HepG2 (cell line): ENCODE results near the gene ADGRB3. TPM values are rescaled to one million over a fixed set of nuclear protein-coding genes. Genes with fewer than 3 reads are reported as not detected.

ENCODE experiments used
- ATAC-seq: fragments of 200-7000 bp; cut with Tn5 transposase; 3 replicates; pipeline ENCODE4 v1.9.1; 2020; ENCODE audit warnings: mild to moderate bottlenecking, moderate library complexity
- BruUV-seq: library from RNA; stranded (reverse); fragments of 400-500 nt; replicated peaks from 2 replicates; lab custom pipeline; 2021; lab: Mats Ljungman, UMichigan
- CTCF ChIA-PET: fragments of 300-600 bp; formaldehyde crosslinking; extraction: SDS; loops from one replicate; lab custom pipeline; 2021; ENCODE audit warnings: low total read pairs, inconsistent platforms, low intra/inter-chr PET ratio; lab: Yijun Ruan, JAX
- POLR2A ChIA-PET: fragments of 350-600 bp; sonication (Branson Sonifier 250); formaldehyde crosslinking; loops from one replicate; lab custom pipeline; 2020; ENCODE audit warnings: antibody characterized with exemption, inconsistent platforms; lab: Yijun Ruan, JAX
- DNase-seq: peaks from one replicate; pipeline ENCODE4 v3.0.0-alpha.2; 2015; ENCODE audit warnings: low spot score
- FAIRE-seq: peaks from 3 replicates; lab custom pipeline; 2011; peaks lifted over from hg19 to GRCh38; lab: Jason Lieb, UNC
- H2AFZ ChIP-seq: one replicate; pipeline ENCODE4 v1.6.1; 2011; ENCODE audit warnings: low read length, inconsistent platforms
- H3K27ac ChIP-seq: fragments of 300-600 bp; 3 replicates; pipeline ENCODE4 v1.8.0; 2011; ENCODE audit warnings: mixed run types, mild to moderate bottlenecking, mixed read lengths, low read length, inconsistent platforms; ENCODE audit not compliant: insufficient read depth; ENCODE audit errors: extremely low read length
- H3K27me3 ChIP-seq, 2 experiments: fragments of 200-600 bp in 1 of 2; 2 replicates in 1 of 2; 3 replicates in 1 of 2; pipeline versions ENCODE4 v1.6.0 to v1.8.0; 2011; ENCODE audit warnings: low read length in 2 of 2, mild to moderate bottlenecking in 2 of 2, moderate library complexity in 2 of 2, inconsistent platforms in 1 of 2; ENCODE audit not compliant: insufficient read depth in 2 of 2, control insufficient read depth in 1 of 2
- H3K36me3 ChIP-seq, 2 experiments: fragments of 200-600 bp in 1 of 2; replicated peaks in 1 of 2; 2 replicates in 1 of 2; 3 replicates in 1 of 2; pipeline versions ENCODE4 v1.5.1 to v1.8.0; 2011; ENCODE audit warnings: low read length in 2 of 2, inconsistent platforms in 1 of 2; ENCODE audit not compliant: insufficient read depth in 2 of 2, control insufficient read depth in 1 of 2
- H3K4me1 ChIP-seq: 2 replicates; pipeline ENCODE4 v1.5.1; 2012; ENCODE audit warnings: low read length, inconsistent platforms; ENCODE audit not compliant: insufficient read depth
- H3K4me2 ChIP-seq: 2 replicates; pipeline ENCODE4 v1.6.0; 2011; ENCODE audit warnings: low read depth, low read length, inconsistent platforms
- H3K4me3 ChIP-seq, 3 experiments: fragments of 200-600 bp in 1 of 3; sonication (generic), shearing (Covaris generic) in 1 of 3; replicated peaks in 1 of 3; 2 replicates each; pipeline ENCODE4 v1.5.1; 2011 to 2016; ENCODE audit warnings: low read length in 3 of 3, inconsistent platforms in 2 of 3, low read depth in 2 of 3, mild to moderate bottlenecking in 2 of 3, control low read depth in 1 of 3, mixed read lengths in 1 of 3; ENCODE audit not compliant: insufficient read depth in 1 of 3
- H3K79me2 ChIP-seq: one replicate; pipeline ENCODE4 v1.6.1; 2011; ENCODE audit warnings: low read length, inconsistent platforms; ENCODE audit not compliant: insufficient read depth
- H3K9ac ChIP-seq: 2 replicates; pipeline ENCODE4 v1.6.0; 2011; ENCODE audit warnings: mild to moderate bottlenecking, low read depth, low read length, inconsistent platforms; ENCODE audit not compliant: insufficient read depth
- H3K9me3 ChIP-seq: 2 replicates; pipeline ENCODE4 v1.5.1; 2012; ENCODE audit warnings: mild to moderate bottlenecking, low read length
- H4K20me1 ChIP-seq: 2 replicates; pipeline ENCODE4 v1.6.0; 2011; ENCODE audit warnings: inconsistent platforms, mild to moderate bottlenecking, low read length, moderate library complexity; ENCODE audit not compliant: insufficient read depth
- BCL3 ChIP-seq: sonication (generic); formaldehyde crosslinking; IDR thresholded peaks from 2 replicates; pipeline ENCODE4 v1.5.1; 2020; ENCODE audit warnings: mild to moderate bottlenecking, missing genetic modification reagents, moderate library complexity
- CREM ChIP-seq, 2 experiments: sonication (generic) in 1 of 2; formaldehyde crosslinking in 1 of 2; IDR thresholded peaks; 2 replicates each; pipeline versions ENCODE4 v1.4.0 to v1.6.1; 2016 to 2020; ENCODE audit warnings: antibody characterized with exemption in 1 of 2, mild to moderate bottlenecking in 1 of 2, missing genetic modification reagents in 1 of 2
- GRHL1 ChIP-seq: sonication (generic); formaldehyde crosslinking; conservative IDR thresholded peaks from 2 replicates; pipeline ENCODE4 v1.8.0; 2022; ENCODE audit warnings: missing genetic modification reagents
- HOXA9 ChIP-seq: sonication (generic); formaldehyde crosslinking; IDR thresholded peaks from 2 replicates; pipeline ENCODE4 v1.8.1; 2022; ENCODE audit warnings: missing genetic modification reagents, mild to moderate bottlenecking, moderate library complexity, borderline replicate concordance
- KAT7 ChIP-seq: IDR thresholded peaks from 2 replicates; pipeline ENCODE4 v1.6.1; 2018; ENCODE audit warnings: borderline replicate concordance, missing compliant biosample characterization
- KDM5A ChIP-seq: fragments of 200-600 bp; sonication (generic); IDR thresholded peaks from 2 replicates; pipeline ENCODE4 v1.7.0; 2018; ENCODE audit warnings: antibody characterized with exemption, mild to moderate bottlenecking, low read length, borderline replicate concordance
- RBM22 ChIP-seq: fragments of 200-400 bp; formaldehyde crosslinking; optimal IDR thresholded peaks from 2 replicates; pipeline ENCODE3; 2017; ENCODE audit warnings: mild to moderate bottlenecking, low read length, moderate library complexity
- TBX2 ChIP-seq: sonication (generic); formaldehyde crosslinking; IDR thresholded peaks from 2 replicates; pipeline ENCODE4 v1.5.0; 2020; ENCODE audit warnings: missing genetic modification reagents, mild to moderate bottlenecking, borderline replicate concordance
- ZEB1 ChIP-seq: IDR thresholded peaks from 2 replicates; pipeline ENCODE4 v1.6.1; 2012; ENCODE audit warnings: mild to moderate bottlenecking, low read depth, inconsistent platforms; ENCODE audit not compliant: insufficient replicate concordance
- ZFAT ChIP-seq: sonication (generic); formaldehyde crosslinking; conservative IDR thresholded peaks from 2 replicates; pipeline ENCODE4 v1.8.1; 2023; ENCODE audit warnings: missing genetic modification reagents, inconsistent platforms
- ZFP91 ChIP-seq: sonication (generic); formaldehyde crosslinking; IDR thresholded peaks from 2 replicates; pipeline ENCODE4 v1.9.0; 2022; ENCODE audit warnings: missing genetic modification reagents, mild to moderate bottlenecking, borderline replicate concordance
- ZNF232 ChIP-seq: sonication (generic); formaldehyde crosslinking; IDR thresholded peaks from 2 replicates; pipeline ENCODE4 v1.4.0; 2020; ENCODE audit warnings: missing genetic modification reagents, borderline replicate concordance
- ZNF274 ChIP-seq: sonication (generic); formaldehyde crosslinking; IDR thresholded peaks from 2 replicates; pipeline ENCODE4 v1.5.1; 2020; ENCODE audit warnings: mild to moderate bottlenecking, missing genetic modification reagents
- ZNF451 ChIP-seq: sonication (generic); formaldehyde crosslinking; IDR thresholded peaks from 2 replicates; pipeline ENCODE4 v1.5.0; 2020; ENCODE audit warnings: mild to moderate bottlenecking, missing genetic modification reagents
- ZNF556 ChIP-seq: sonication (generic); formaldehyde crosslinking; IDR thresholded peaks from 2 replicates; pipeline ENCODE4 v1.4.0; 2020; ENCODE audit warnings: mild to moderate bottlenecking, missing genetic modification reagents, borderline replicate concordance
- ZNF557 ChIP-seq: sonication (generic); formaldehyde crosslinking; IDR thresholded peaks from 2 replicates; pipeline ENCODE4 v1.4.0; 2020; ENCODE audit warnings: missing genetic modification reagents
- ZNF619 ChIP-seq: sonication (generic); formaldehyde crosslinking; IDR thresholded peaks from 2 replicates; pipeline ENCODE4 v1.4.0; 2020; ENCODE audit warnings: mild to moderate bottlenecking, missing genetic modification reagents
- ZNF691 ChIP-seq: sonication (generic); formaldehyde crosslinking; IDR thresholded peaks from 2 replicates; pipeline ENCODE4 v1.4.0; 2020; ENCODE audit warnings: missing genetic modification reagents, low read depth, mild to moderate bottlenecking, borderline replicate concordance
- WGBS: methylation state at CpG from one replicate; pipeline ENCODE4 v1.1.6; 2017; ENCODE audit warnings: low lambda C conversion rate; 5-methylcytosine and 5-hydroxymethylcytosine counted together
- in situ Hi-C: cut with HindIII; loops from 2 replicates; pipeline ENCODE4 v1.10.0; 2017; ENCODE audit warnings: low pct_unique_long_range_greater_than_20kb; ENCODE audit not compliant: extremely low pct_ligation_motif_present
- intact Hi-C: fragments of 100-400 bp; cut with micrococcal nuclease; formaldehyde crosslinking; loops from one replicate; pipeline ENCODE4 v1.10.0; 2022; ENCODE audit not compliant: unreplicated experiment
- polyA plus RNA-seq, 8 experiments: library from polyadenylated mRNA; depleted of rRNA in 3 of 8; stranded (reverse) in 7 of 8; unstranded in 1 of 8; fragments of >200 nt; fragmentation: Illumina TruSeq in 4 of 8; extraction: Trizol in 4 of 8; gene quantifications; 2 replicates each; pipeline versions ENCODE4 v1.2.1 to v1.2.3, GENCODE V29; 2011 to 2016; ENCODE audit warnings: low read depth in 4 of 8, missing spikeins in 1 of 8, mixed read lengths in 1 of 8; ENCODE audit not compliant: insufficient read depth in 1 of 8
- total RNA-seq, 5 experiments: library from RNA; depleted of rRNA; stranded (reverse); fragments of >200 nt; fragmentation: Illumina TruSeq; extraction: Trizol; gene quantifications; 2 replicates each; pipeline ENCODE4 v1.2.3, GENCODE V29; 2016; ENCODE audit warnings: low read depth in 1 of 5
- TF ChIP-seq, protein P1 (sequence below): sonication (generic); formaldehyde crosslinking; IDR thresholded peaks from 2 replicates; pipeline ENCODE4 v1.4.0; 2020; ENCODE audit warnings: missing genetic modification reagents

ADGRB3 gene
- total and polyA plus RNA-seq, 2 of the 13 experiments (the other 11 are each of a cell fraction or from before 2014, with no cell fraction given), result not detected

GRCh38 chr6:69438113-69438512 lies 803.0 kb downstream of the ADGRB3 start:
- ChIA-PET POLR2A (no interaction called here), CTCF (no interaction called here)
- no peaks in the 10 kb centered on the region for H3K27me3 ChIP-seq
- no peak for FAIRE-seq
- in situ Hi-C loops (no loop called here), intact Hi-C loops (no loop called here)
- no peak for ATAC-seq
- no peak overlapping the region for H3K9ac ChIP-seq
- no TSS peak for BruUV-seq
- no peaks in the 10 kb centered on the region for H3K36me3 ChIP-seq
- H3K27ac ChIP-seq, result no peak overlapping the region
- H3K4me1 ChIP-seq, result no peaks in the 10 kb centered on the region
- no peak for DNase-seq
- no peaks in the 10 kb centered on the region for H3K9me3 ChIP-seq
- no peak overlapping the region for H3K4me3 ChIP-seq
- H3K79me2 ChIP-seq, result no peaks in the 10 kb centered on the region
- no peak overlapping the region for H3K4me2 ChIP-seq
- WGBS, result 52% methylated on average over 2 of the region's 2 CpGs
- no peak overlapping the region for H2AFZ ChIP-seq
- H4K20me1 ChIP-seq, result no peaks in the 10 kb centered on the region
- TF ChIP-seq ZNF619 (CRISPR knock-in tag), result no peak
- no peak for TF ChIP-seq GRHL1
- TF ChIP-seq ZNF451 (CRISPR knock-in tag), result no peak
- TF ChIP-seq ZEB1, result no peak
- TF ChIP-seq TBX2, result no peak
- no peak for TF ChIP-seq ZFAT (CRISPR knock-in tag)
- TF ChIP-seq RBM22, result no peak
- no peak for TF ChIP-seq HOXA9 (CRISPR knock-in tag)
- TF ChIP-seq ZNF232 (CRISPR knock-in tag), result no peak
- no peak for TF ChIP-seq ZNF274
- no peak for TF ChIP-seq KDM5A
- no peak for TF ChIP-seq ZNF556 (CRISPR knock-in tag)
- TF ChIP-seq ZNF691 (CRISPR knock-in tag), result no peak
- no peak for TF ChIP-seq ZNF557 (CRISPR knock-in tag)
- TF ChIP-seq CREM (IDR thresholded peaks at IDR 0.05), result no peak
- no peak for TF ChIP-seq CREM (CRISPR knock-in tag; IDR thresholded peaks at IDR 0.05)
- TF ChIP-seq, protein P1, sequence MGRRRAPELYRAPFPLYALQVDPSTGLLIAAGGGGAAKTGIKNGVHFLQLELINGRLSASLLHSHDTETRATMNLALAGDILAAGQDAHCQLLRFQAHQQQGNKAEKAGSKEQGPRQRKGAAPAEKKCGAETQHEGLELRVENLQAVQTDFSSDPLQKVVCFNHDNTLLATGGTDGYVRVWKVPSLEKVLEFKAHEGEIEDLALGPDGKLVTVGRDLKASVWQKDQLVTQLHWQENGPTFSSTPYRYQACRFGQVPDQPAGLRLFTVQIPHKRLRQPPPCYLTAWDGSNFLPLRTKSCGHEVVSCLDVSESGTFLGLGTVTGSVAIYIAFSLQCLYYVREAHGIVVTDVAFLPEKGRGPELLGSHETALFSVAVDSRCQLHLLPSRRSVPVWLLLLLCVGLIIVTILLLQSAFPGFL (CRISPR knock-in tag), result no peak
- TF ChIP-seq ZFP91 (CRISPR knock-in tag), result no peak
- TF ChIP-seq KAT7 (CRISPR knock-in tag), result no peak
- TF ChIP-seq BCL3 (CRISPR knock-in tag), result no peak
